GM12878 (cell line): Measurements from ENCODE around the gene BMF. TPM values are rescaled to one million over a fixed set of nuclear protein-coding genes. Genes with fewer than 3 reads are reported as not detected.

Source experiments
- ATAC-seq: fragments of 200-7000 bp; cut with Tn5 transposase; 3 replicates; pipeline ENCODE4 v1.9.1; 2020; ENCODE audit warnings: mild to moderate bottlenecking, moderate library complexity
- BruUV-seq: library from RNA; stranded (reverse); fragments of 400-500 nt; replicated peaks from 2 replicates; lab custom pipeline; 2021; lab: Mats Ljungman, UMichigan
- CTCF ChIA-PET: fragments of 300-600 bp; sonication (Branson Sonifier 250); formaldehyde crosslinking; extraction: SDS; loops from one replicate; lab custom pipeline; 2021; ENCODE audit warnings: inconsistent platforms; lab: Yijun Ruan, JAX
- POLR2A ChIA-PET: fragments of 350-600 bp; formaldehyde crosslinking; extraction: SDS; loops from one replicate; lab custom pipeline; 2021; ENCODE audit warnings: inconsistent platforms; lab: Charles Lee
- RAD21 ChIA-PET: fragments of 300-600 bp; sonication (Branson Sonifier 250); formaldehyde crosslinking; loops from one replicate; lab custom pipeline; 2023; ENCODE audit warnings: antibody characterized with exemption; ENCODE audit not compliant: unreplicated experiment; lab: Charles Lee
- SMC1A ChIA-PET: fragments of 300-600 bp; sonication (Branson Sonifier 250); formaldehyde crosslinking; loops from one replicate; lab custom pipeline; 2023; ENCODE audit not compliant: unreplicated experiment, uncharacterized antibody; lab: Charles Lee
- DNase-seq: peaks from one replicate; pipeline ENCODE4 v3.0.0-alpha.2; 2011; ENCODE audit warnings: low read depth, low spot score
- FAIRE-seq: peaks from 3 replicates; lab custom pipeline; 2011; peaks lifted over from hg19 to GRCh38; lab: Jason Lieb, UNC
- H2AFZ ChIP-seq: 2 replicates; pipeline ENCODE4 v1.6.0; 2011; ENCODE audit warnings: low read depth, low read length, control low read depth; ENCODE audit not compliant: control insufficient read depth
- H3K27ac ChIP-seq: 2 replicates; pipeline ENCODE4 v1.5.1; 2011; ENCODE audit warnings: control low read depth; ENCODE audit not compliant: control insufficient read depth, insufficient read depth
- H3K27me3 ChIP-seq, 2 experiments: replicated peaks in 1 of 2; 2 replicates each; pipeline versions ENCODE4 v1.6.0 to v1.6.1; 2011; ENCODE audit warnings: low read length in 1 of 2; ENCODE audit not compliant: control insufficient read depth in 2 of 2, insufficient read depth in 2 of 2
- H3K36me3 ChIP-seq, 2 experiments: 2 replicates each; pipeline ENCODE4 v1.5.1; 2011; ENCODE audit warnings: low read length in 1 of 2; ENCODE audit not compliant: control insufficient read depth in 2 of 2, insufficient read depth in 2 of 2
- H3K4me1 ChIP-seq: 2 replicates; pipeline ENCODE4 v1.6.1; 2011; ENCODE audit warnings: mild to moderate bottlenecking, low read length, moderate library complexity, mixed read lengths; ENCODE audit not compliant: control insufficient read depth, insufficient read depth
- H3K4me2 ChIP-seq: 2 replicates; pipeline ENCODE4 v1.6.0; 2011; ENCODE audit warnings: control low read depth; ENCODE audit not compliant: control insufficient read depth, insufficient read depth
- H3K4me3 ChIP-seq: fragments of 200-600 bp; sonication (generic); 2 replicates; pipeline ENCODE4 v1.5.1; 2016
- H3K79me2 ChIP-seq: 2 replicates; pipeline ENCODE4 v1.6.0; 2011; ENCODE audit warnings: low read length; ENCODE audit not compliant: control insufficient read depth, insufficient read depth
- H3K9ac ChIP-seq: 2 replicates; pipeline ENCODE4 v1.8.0; 2011; ENCODE audit warnings: low read length, control low read depth, mixed read lengths; ENCODE audit not compliant: control insufficient read depth, insufficient read depth
- H3K9me3 ChIP-seq: replicated peaks from 3 replicates; pipeline ENCODE4 v1.5.1; 2011; ENCODE audit warnings: mild to moderate bottlenecking, low read length; ENCODE audit not compliant: control insufficient read depth, insufficient read depth
- H4K20me1 ChIP-seq: 2 replicates; pipeline ENCODE4 v1.6.0; 2011; ENCODE audit not compliant: control insufficient read depth, insufficient read depth
- ATF7 ChIP-seq: fragments of 450-650 bp; IDR thresholded peaks from 2 replicates; pipeline ENCODE4 v1.6.1; 2016; ENCODE audit warnings: low read depth, mild to moderate bottlenecking
- BCLAF1 ChIP-seq: fragments of 450-650 bp; IDR thresholded peaks from 2 replicates; pipeline ENCODE4 v1.6.1; 2017; ENCODE audit warnings: antibody characterized with exemption, mild to moderate bottlenecking, moderate library complexity
- CBFB ChIP-seq: IDR thresholded peaks from 2 replicates; pipeline ENCODE4 v1.6.1; 2016; ENCODE audit warnings: antibody characterized with exemption, low read depth
- CEBPZ ChIP-seq: fragments of 150-350 bp; IDR thresholded peaks from 2 replicates; pipeline ENCODE4 v1.6.1; 2016; ENCODE audit warnings: low read depth, low read length
- EED ChIP-seq: sonication (generic); IDR thresholded peaks from 2 replicates; pipeline ENCODE4 v1.6.1; 2016; ENCODE audit warnings: antibody characterized with exemption, low read depth
- IKZF2 ChIP-seq, 2 experiments: fragments of 450-650 bp; IDR thresholded peaks; 2 replicates each; pipeline ENCODE4 v1.6.1; 2017; ENCODE audit warnings: mild to moderate bottlenecking in 2 of 2, moderate library complexity in 2 of 2
- IRF4 ChIP-seq: IDR thresholded peaks from 2 replicates; pipeline ENCODE4 v1.6.1; 2011; ENCODE audit warnings: low read depth, low read length
- MTA2 ChIP-seq: fragments of 450-650 bp; IDR thresholded peaks from 2 replicates; pipeline ENCODE4 v1.6.1; 2016; ENCODE audit warnings: low read depth, mild to moderate bottlenecking, moderate library complexity
- RELB ChIP-seq: fragments of 450-650 bp; IDR thresholded peaks from 2 replicates; pipeline ENCODE4 v1.6.1; 2017; ENCODE audit warnings: low read depth, mild to moderate bottlenecking, moderate library complexity
- SPI1 ChIP-seq: IDR thresholded peaks from 2 replicates; pipeline ENCODE4 v1.6.1; 2011; ENCODE audit warnings: low read depth, mild to moderate bottlenecking, low read length, moderate library complexity, borderline replicate concordance; ENCODE audit not compliant: insufficient read depth
- SREBF1 ChIP-seq: IDR thresholded peaks from 2 replicates; pipeline ENCODE4 v1.6.1; 2012; ENCODE audit warnings: mild to moderate bottlenecking, low read length
- TAF1 ChIP-seq: IDR thresholded peaks from 2 replicates; pipeline ENCODE4 v1.6.1; 2011; ENCODE audit warnings: mild to moderate bottlenecking, low read depth, low read length, borderline replicate concordance
- TARDBP ChIP-seq: IDR thresholded peaks from 2 replicates; pipeline ENCODE4 v1.6.1; 2016; ENCODE audit warnings: borderline replicate concordance
- ZNF217 ChIP-seq: fragments of 450-650 bp; IDR thresholded peaks from 2 replicates; pipeline ENCODE4 v1.6.1; 2017; ENCODE audit warnings: antibody characterized with exemption, mild to moderate bottlenecking
- WGBS: methylation state at CpG from one replicate; pipeline ENCODE4 v1.1.6; 2016; ENCODE audit warnings: low lambda C conversion rate; ENCODE audit not compliant: insufficient replicate concordance, insufficient coverage; ENCODE audit errors: missing lambda C conversion rate; 5-methylcytosine and 5-hydroxymethylcytosine counted together
- in situ Hi-C: fragments of 300-500 bp; cut with MboI; formaldehyde crosslinking; loops from 9 replicates; pipeline ENCODE4 v1.14.3; 2018; ENCODE audit warnings: mixed read lengths
- intact Hi-C: fragments of 100-400 bp; cut with micrococcal nuclease; formaldehyde crosslinking; loops from one replicate; pipeline ENCODE4 v1.14.2; 2022; ENCODE audit not compliant: unreplicated experiment
- polyA plus RNA-seq, 11 experiments: library from polyadenylated mRNA; depleted of rRNA in 4 of 11; unstranded in 6 of 11; stranded (reverse) in 5 of 11; fragments of >200 nt; fragmentation: Nextera tagmentation in 4 of 11; fragmentation: Illumina TruSeq in 1 of 11; extraction: Ambion mirVana in 4 of 11; extraction: Trizol in 1 of 11; gene quantifications; 1 replicate in 1 of 11; 2 replicates in 10 of 11; pipeline versions ENCODE4 v1.2.1 to v1.2.3, GENCODE V29; 2011 to 2016; ENCODE audit warnings: inconsistent platforms in 2 of 11, missing spikeins in 2 of 11, low read depth in 1 of 11
- total RNA-seq, 4 experiments: library from RNA; depleted of rRNA in 3 of 4; stranded (reverse); fragments of >200 nt in 3 of 4; fragmentation: Illumina TruSeq in 1 of 4; extraction: Trizol in 1 of 4; gene quantifications; 2 replicates each; pipeline versions ENCODE4 v1.2.1 to v1.2.3, GENCODE V29; 2013 to 2021

BMF gene
- total and polyA plus RNA-seq, 10 of the 15 experiments (the other 5 are each of a cell fraction or from before 2014, with no cell fraction given), result 0.82 to 34.9 (median 16.9) TPM

GRCh38 chr15:40100947-40101905 is 7.5 kb downstream of the BMF start:
- FAIRE-seq, result no peak
- TF ChIP-seq IKZF2 (IDR thresholded peaks at IDR 0.05) (peak; percentile 63 to 73; a peak in 3 of 4 replicates), BCLAF1 (no peak), ZNF217 (peak; percentile 96), IRF4 (no peak), TARDBP (no peak), CEBPZ (no peak), EED (peak; percentile 70), CBFB (no peak), RELB (peak; percentile 51; the same call in 1 of the 2 replicates), SPI1 (peak; percentile 67), SREBF1 (0 out of 2 replicates have a peak, but pooled peaks have one; percentile 59), MTA2 (peak; percentile 84), ATF7 (0 out of 2 replicates have a peak, but pooled peaks have one; percentile 44), TAF1 (no peak)

More at GRCh38 chr15:40100947-40101905, 7.5 kb downstream of the BMF start:
- peaks cover 92% of the 10 kb centered on the region for H3K4me1 ChIP-seq
- CTCF ChIA-PET, result interaction anchor here (0.8 to 19.0 kb wide), 5 partner anchors 39 to 116 kb away, joined by 3 to 776 read pairs (median 94); partner anchors contain the start of genes BUB1B and SRP14
- peaks cover 0 to 4% of the 10 kb centered on the region in 2 experiments; a peak in 2 of 4 replicates for H3K36me3 ChIP-seq
- SMC1A ChIA-PET, result interaction anchor here (2.3 to 29.7 kb wide), 6 partner anchors 13 to 83 kb away, joined by 10 to 1082 read pairs (median 163); partner anchors contain the start of genes BUB1B and SRP14
- H3K27me3 ChIP-seq, result no peaks in the 10 kb centered on the region
- in situ Hi-C loops, result loop anchor here (10.0 kb wide), 3 partner anchors 46 to 316 kb away; partner anchors contain the start of genes EIF2AK4 and FSIP1
- H3K79me2 ChIP-seq, result peaks cover 68% of the 10 kb centered on the region
- DNase-seq (no peak), ATAC-seq (no peak)
- POLR2A ChIA-PET, result interaction anchor here (0.5 to 17.1 kb wide), 16 partner anchors 7 to 1458 kb away, joined by 3 to 307 read pairs (median 4); partner anchors contain the start of genes BMF and BUB1B
- 16% methylated on average over 6 of the region's 6 CpGs for WGBS
- H3K4me2 ChIP-seq, result peak overlapping the region; percentile 94
- H4K20me1 ChIP-seq, result no peaks in the 10 kb centered on the region
- RAD21 ChIA-PET, result interaction anchor here (0.8 to 24.6 kb wide), 7 partner anchors 10 to 174 kb away, joined by 3 to 903 read pairs (median 5); no protein-coding TSS in a partner anchor
- intact Hi-C loops, result loop anchor here (10.0 kb wide), 2 partner anchors 166 to 174 kb away; partner anchors contain the start of gene EIF2AK4
- peak overlapping the region; percentile 42 for H3K4me3 ChIP-seq
- H3K27ac ChIP-seq, result peak overlapping the region; percentile 100
- peak overlapping the region; percentile 53 for H3K9ac ChIP-seq
- BruUV-seq, result no TSS peak
- no peaks in the 10 kb centered on the region for H3K9me3 ChIP-seq
- no peak overlapping the region for H2AFZ ChIP-seq
